ENCODE measurements around the gene CPLX3.
"Not testable (repeated sequence)": the region's sequence is repeated elsewhere in the genome, so short reads cannot be mapped to it uniquely, and the experiment has no call there.

Gene CPLX3, protein sequence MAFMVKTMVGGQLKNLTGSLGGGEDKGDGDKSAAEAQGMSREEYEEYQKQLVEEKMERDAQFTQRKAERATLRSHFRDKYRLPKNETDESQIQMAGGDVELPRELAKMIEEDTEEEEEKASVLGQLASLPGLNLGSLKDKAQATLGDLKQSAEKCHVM

DNA sequence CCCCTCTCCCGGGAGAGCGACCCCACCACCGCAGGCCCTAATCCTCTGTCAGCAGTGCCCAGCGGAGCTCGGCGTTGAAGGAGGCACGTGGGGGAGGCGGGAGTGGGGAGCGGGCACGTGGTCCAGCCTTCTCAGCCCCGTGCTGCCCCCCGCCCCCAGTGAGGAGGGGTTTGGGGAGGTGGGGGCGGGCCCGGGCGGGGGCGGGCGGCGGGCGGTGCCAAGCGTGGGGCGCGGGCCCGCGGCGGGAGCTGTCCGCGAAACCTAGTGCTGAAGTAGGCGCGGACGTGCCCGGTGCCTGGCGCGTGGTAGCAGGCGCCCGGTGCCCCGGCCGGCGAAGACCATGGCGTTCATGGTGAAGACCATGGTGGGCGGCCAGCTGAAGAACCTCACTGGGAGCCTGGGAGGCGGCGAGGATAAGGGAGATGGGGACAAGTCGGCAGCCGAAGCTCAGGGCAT lies at the start of gene CPLX3:
Gene CPLX3 (plus strand): TSS at position 264 of the 456 bp plus-strand sequence. CDS start 77 bp downstream, at position 341.
- DNase-seq = no peak

DNA sequence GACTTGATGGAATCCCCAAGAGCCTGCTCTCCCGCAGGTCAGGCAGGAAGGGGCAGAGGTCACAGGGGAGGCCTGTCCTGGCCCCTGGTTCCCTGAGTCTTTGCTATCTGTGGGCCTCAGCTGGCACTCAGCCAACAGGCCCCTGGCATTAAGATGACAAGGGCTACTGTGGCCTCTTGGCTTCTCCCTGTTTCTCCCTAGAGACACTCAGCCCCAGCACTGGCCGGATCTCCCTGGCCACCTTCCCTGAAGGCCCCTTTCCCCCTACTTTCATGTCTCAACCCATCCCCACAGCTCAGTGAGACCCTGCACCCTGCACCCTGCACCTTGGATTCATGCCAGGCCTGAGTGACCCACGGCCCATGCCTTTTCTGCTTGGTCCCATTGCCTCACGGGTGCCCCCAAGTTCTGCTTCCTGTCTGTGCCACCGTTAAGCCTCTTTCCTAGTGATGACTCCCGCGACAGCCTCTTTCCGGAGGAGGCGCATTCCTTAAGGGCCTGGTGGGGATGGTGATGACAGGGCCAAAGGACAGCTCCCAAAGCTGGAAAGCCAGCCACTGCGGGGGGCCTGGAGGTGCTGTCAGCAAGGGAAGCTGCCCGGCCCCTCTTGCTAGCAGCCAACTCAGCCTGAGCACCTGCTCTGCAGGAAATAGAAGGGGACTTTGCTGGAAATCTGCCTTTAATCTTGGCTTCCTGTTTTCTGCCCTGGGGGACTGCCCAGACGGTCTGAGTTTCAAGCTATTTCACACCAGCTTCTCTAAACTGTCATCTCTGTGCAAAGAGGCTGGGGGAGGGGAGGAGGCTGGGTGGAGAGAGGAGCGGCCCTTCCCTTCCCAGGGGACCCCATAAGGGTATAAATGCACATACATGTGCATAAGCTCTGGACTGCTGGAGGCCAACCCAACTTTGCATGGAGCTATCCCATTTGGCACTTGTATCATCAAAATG lies 49.3 kb upstream of the CPLX3 start:
- DNase-seq = peak; percentile 37

DNA sequence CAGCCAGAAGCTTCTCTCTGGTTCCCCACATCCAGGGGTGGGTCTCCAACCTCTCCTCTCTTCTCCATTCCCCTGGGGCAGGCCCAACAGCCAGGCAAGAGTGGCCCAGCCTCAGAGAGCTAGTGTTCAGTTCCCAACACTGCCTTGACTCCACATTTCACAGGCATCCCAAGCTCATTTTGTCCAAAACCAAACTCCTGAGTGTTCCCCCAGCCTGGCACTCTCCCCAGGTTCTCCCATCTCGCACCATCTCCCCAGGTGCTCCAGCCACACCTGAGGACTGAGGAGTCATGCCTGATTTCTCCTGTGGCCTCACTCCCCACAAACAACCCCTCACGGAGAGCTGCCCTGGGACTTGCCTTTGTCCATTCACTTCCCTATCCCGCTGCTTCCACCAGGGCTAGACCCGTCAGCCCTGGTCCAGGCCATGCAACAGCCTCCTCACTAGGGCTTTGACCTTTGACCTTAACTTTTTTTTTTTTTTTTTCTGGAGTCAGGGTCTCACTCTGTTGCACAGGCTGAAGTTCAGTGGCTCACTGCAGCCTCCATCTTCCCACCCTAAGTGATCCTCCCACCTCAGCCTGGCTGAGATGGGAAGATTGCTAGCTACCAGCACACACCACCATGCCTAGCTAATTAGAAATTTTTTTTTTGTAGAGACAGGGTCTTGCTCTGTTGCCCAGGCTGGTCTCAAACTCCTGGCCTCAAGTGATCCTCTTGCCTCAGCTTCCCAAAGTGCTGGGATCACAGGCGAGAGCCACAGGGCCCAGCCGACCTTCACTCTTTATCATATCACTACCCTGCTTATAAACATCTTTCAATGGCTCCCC lies 48.4 kb upstream of the CPLX3 start:
- no peak for DNase-seq

DNA sequence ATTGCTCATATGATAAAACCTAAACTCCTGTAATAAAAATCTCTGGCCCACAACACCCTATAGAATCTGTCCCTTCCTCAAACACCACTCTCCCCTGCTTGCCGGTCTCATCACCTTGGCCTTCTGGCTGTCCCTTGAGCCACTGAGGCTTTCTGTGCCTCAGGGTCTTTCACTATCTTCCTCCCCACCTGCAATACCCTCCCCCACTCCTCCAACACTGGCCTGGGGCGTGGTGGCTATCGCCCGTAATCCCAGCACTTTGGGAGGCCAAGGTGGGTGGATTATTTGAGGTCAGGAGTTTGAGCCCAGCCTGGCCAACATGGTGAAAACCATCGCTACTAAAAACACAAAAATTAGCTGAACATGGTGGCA lies 47.8 kb upstream of the CPLX3 start:
- DNase-seq = no peak

DNA sequence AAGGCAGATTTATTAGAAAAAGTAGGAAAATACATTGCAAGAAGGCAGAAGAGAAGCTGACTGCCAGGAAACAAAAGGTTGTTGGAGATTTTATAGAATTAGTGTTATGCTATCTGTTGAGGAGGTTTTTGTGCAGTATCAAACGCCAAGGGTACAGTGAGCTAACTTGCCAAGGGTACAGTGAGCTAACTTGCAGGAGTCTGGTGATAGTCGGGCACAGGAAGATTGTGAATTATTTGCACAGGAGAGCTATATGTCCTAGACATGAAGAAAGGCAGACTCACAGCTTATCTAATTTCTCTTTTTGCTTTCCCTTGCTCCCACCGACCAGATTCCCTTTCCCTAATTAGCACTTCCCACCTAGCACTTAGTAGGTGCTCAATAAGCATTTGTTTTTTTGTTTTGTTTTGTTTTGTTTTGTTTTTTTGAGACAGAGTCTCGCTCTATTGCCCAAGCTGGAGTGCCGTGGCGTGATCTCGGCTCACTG lies 47.2 kb upstream of the CPLX3 start:
- no peak for DNase-seq

DNA sequence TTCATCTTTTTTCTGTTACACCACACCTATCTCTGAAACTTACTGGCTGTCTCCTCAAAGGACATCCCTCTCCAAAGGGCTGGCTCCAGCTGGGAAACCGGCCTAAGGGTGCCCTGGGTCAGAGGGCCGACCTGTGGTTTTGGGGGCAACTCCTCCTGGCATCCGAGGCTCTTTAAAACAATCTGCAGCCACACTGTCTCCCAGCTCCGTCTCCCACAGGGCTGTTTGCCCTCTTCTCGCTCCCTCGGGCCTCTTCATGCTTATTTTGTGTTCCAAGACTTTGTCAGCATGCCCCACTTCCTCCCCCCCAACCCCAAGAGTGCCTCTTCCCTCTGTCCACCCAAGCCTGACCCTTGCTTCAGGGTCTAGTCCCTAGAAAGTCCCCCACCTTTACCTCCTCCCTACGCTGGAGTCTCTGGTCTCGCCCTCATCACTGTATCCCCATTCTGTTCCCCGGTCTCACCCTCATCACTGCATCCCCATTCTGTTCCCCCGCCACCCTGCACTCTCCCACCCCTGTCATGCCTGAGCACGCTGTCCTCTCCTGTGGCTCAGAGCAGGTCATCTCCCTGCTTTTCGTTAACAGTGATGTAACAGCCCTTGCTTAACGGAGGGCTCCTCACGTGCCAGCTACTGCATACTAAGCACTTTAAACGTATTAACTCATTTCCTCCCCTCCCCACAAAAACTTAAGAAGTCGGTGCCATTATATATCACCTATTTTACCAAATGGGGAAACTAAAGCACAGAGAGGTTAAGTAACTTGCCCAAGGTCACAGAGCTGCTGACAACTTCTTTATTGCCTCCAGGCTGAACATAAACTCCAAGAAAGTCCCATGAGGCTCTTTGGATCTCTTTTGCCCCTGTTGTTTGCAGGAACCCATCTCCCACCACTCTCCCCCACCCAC lies 45.6 kb upstream of the CPLX3 start:
- DNase-seq = no peak

DNA sequence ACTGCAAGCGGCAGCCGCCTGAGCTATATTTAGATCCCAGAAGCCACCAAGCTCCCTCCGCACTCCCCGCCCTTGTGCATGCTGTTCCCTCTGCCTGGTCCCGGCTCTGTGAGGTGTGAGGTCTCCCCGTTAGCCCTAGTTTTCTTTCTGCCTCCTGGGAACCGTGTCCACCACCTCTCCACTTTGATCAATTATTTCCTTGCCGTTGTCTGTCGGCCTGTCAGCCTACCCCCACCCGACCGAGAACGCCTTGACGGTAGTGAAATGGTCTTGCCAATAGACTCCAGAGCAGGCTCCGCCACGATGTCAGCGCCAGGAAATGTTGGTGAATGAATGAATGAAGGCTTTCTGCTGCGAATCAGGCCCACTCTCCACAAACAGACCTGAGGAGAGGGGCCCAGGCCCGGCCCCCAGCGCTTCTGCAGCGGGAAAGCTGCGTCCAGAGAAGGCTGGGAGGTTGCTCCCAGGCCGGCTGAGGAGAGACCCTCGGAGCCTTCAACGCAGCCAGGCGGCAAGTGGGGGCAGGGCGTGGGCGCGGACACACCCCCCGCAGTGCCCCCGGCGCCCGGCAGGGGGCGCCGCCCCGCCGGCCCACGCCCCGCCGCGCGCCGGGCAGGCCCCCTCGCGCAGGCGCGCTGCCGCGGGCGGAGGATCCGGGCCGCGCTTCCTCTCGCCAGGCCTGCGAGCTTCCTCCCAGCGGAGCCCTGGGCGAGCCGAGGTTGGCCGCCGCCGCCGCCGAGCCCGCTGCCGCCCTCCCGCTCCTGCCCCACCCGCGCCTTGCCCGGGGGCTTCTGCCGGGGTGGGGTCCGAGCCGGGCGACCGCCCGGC lies 44.8 kb upstream of the CPLX3 start, which contains the start of gene CSK:
Gene CSK (plus strand): TSS at position 650 of the 828 bp plus-strand sequence. CDS start 16,218 bp downstream, outside the sequence.
- DNase-seq = peak; percentile 69

DNA sequence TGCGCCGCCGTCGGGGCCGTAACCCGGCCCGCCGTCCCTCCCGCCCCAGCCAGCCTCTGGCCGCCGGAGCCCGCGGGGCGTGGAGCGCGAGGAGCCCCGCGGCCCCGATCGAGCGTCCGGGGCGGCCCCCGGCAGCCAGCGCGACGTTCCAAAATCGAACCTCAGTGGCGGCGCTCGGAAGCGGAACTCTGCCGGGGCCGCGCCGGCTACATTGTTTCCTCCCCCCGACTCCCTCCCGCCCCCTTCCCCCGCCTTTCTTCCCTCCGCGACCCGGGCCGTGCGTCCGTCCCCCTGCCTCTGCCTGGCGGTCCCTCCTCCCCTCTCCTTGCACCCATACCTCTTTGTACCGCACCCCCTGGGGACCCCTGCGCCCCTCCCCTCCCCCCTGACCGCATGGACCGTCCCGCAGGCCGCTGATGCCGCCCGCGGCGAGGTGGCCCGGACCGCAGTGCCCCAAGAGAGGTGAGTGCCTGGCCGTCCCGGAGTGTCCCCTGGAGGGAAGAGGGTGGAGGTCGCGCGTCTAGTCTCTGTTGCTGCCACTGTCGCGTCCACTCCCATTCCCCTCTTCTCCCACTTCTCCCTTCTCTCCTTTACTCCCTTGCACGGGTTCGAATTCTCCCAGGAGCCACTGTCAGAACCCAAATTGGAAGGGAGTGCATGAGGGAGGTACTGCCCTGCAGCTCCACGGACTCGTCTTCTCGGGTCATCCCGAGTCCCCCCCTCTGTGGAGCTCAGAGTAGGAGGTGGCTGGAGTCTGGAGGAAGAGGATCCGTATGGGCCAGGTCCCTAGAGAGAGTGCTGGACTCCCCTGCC lies 44.0 kb upstream of the CPLX3 start:
- peak; percentile 42 for DNase-seq

DNA sequence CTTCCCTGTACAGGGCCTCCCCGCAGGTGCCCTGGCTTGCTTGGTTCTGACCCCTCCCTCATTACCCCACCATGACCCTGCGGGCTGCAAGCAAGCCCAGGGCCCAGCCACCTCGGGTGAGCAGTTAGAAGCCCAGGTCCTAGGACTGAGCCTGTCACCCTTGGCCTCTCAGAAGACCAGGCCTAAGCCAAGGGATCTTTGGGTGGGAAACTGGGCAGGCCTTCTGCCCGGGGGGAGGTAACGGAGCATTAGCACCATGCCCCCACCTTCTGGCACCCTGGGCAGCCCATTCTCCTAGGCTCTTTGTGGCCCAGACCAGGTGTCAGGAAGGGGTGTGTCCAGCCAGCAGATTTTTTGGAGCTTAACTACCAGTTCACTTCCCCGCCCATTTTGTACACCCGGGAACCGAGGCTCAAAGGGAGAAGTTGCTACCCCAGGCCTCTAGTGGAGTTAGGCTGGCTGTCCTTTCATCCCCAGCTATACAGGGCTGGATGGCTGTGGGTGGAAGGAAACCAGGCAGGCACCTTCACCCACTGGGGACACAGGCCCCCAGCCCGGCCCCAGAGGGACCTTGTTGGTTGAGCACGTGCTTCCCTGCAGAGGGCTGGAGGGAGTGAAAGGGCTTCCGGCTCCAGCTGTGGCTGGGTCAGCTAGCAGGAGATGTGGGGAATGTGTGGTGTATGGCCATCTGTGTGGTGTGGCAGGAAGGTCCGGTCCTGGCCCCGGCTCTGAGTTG lies 43.2 kb upstream of the CPLX3 start:
- no peak for DNase-seq

DNA sequence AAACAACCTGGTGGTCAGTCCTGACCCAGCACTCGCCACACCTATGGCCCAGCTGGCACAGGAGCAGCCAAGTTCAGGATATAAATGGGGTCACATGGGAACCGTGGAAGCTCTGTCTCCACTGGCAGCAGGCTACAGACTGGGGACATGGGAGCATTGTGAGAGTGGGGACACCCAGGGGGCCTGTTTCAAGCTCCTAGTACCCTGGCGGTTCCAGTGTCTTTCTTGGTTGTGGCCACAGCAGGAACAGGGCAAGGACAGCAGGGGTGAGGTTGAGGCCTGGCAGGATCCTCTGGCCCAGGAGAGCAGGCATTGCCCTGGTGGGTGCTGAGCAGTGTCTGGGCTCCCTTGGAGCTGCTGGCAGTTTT lies 42.6 kb upstream of the CPLX3 start:
- no peak for DNase-seq

DNA sequence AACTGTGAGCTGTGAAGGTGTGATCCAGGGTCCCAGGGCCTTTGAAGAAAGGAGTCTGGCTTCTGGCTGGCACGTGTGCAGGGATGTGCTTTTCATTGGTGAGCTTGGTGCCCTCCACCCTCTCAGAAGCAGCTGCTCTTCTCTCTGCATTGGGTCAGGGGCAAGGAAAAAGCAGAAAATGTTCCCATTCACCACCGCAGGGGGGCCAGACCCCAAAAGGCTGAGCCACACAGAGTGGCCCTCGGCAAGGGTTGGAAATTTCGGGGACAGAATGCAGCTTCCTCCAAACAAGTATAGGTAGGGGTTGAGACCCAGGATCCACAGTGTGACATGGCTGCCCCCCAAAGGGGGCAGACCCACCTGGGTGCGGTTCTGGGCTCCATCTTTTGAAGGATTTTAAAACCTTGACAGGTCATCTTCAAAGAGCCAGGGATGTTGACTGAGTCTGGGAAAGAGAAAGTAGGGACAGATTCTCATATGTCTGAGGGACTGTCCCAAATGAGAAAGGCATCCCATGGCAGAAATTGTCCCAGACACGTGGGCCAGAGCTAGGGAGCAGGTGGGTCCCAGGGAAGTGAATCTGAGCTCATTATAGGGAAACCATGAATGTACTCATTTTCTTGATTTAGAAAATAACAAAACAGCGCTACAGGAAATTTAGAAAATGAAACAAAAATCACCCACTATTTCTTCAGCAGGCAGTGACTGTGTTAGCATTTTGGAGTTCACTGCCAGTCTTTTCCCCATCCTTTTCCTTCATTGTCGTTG lies 41.8 kb upstream of the CPLX3 start:
- no peak for DNase-seq

DNA sequence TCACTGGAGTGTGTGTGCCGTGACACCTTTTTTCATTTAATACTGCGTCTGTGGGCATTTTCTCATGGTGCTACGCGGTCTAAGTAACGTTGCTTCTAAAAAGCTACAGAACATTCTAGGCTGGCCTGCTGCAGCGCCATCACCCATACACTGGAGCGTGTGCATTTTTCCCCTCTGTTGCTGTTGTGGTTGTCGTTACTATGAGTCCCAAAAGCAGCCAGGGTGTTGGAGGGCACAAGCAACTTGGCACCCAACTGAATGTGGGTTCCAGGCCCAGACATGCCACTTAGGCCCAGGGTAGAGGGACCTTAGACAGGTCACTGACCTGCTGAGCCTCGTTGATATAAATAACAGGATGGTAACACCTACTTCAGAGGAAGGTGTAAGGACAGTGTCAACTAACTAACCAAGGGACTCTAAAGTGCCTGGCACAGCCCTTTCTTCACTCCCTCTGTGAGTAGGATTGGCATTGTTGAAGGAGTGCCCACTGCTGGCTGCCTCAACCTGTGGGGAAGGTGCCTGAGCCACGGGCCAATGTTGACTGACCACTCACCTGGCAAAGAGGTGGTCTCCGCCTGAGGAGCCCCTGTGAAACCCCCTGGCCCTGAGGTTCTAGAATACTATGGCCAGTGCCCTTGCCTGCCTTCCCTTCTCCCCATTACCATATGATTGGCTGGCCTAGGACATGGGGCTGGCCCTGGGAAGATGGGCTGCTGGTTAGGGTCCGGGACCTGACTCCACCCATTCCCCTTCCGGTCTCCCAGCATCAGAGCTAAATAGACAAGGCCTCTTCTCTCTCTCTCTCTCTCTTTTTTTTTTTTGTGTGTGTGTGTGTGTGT lies 41.0 kb upstream of the CPLX3 start:
- DNase-seq = no peak

DNA sequence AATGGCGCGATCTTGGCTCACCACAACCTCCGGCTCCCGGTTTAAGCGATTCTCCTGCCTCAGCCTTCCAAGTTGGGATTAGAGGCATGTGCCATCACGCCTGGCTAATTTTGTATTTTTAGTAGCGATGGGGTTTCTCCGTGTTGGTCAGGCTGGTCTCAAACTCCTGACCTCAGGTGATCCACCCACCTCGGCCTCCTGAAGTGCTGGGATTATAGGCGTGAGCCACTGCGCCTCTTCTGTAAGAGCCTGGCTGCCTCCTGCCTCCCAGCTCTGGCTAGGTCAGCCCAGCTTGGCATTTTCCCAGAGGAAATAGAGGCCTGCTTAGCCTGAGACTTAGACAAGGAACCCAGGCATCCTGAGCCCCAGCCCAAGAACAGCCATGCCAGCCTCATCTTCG lies 40.3 kb upstream of the CPLX3 start:
- DNase-seq = not testable (repeated sequence)

DNA sequence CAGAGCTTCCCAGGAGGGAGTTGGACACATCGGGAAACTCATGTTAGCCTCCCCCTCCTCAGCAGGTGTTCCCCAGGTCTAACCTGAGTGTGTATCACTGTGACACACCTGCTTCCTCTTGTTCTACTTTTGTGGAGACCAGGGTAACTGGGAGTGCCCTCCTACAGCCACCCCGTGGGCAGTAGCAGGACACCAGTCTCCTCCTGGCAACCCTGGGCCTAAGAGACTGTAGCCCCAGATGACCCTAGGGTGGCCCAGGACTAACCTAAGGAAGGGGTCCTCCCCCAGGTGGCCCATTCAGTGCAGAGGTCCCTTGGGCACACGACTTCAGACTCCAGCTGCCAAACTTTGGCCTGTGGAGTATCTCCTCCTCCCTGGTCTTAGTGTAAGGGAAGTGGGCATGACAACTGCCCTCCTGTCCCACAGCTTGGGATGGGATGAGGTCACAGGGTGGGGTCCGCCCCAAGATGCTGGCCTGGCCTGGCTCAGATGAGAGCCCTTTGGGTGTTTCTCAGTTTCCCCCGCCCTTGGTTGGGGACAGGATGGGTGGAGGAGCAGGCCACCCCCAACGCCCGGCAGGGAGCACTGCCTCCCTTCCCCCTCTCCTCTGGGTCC lies 39.8 kb upstream of the CPLX3 start:
- no peak for DNase-seq

DNA sequence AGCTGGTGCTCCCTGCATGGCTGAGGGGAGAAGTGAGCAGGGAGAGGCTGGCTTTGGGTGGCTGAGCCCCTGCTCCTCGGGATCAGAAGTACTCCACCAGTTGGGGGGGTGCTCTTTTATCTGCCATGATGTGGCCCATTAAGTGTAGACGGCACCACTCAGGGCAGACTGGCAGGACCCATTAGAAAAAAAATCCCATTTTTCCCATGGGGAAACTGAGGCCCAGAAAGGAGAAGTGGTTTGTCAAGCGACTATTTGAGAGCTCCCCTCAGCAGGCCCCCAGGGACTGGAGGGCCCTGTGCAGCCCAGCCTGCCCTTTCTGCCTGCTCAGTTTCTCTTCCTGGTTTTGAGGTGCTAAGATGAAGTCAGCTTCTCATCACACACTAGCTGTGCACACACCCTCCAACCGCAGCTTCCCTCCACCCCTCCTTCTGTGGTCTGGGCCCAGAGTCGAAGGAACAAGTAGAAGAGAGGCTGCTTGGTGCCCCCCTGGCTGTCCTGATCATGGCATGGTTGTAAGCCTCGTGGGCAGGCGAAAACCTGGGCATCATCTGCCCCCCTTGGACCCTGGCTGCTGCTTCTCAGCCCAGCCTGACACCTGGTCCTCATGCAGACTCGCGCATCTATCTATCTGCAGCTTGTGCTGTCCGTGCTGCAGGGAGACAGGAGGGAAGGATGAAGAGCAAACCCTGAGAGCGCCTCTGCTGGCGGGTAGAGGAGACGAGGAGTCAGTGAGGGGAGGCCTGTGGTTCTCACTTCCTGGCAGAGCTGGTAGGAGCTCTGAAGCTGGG lies 39.0 kb upstream of the CPLX3 start:
- DNase-seq = peak; percentile 76

DNA sequence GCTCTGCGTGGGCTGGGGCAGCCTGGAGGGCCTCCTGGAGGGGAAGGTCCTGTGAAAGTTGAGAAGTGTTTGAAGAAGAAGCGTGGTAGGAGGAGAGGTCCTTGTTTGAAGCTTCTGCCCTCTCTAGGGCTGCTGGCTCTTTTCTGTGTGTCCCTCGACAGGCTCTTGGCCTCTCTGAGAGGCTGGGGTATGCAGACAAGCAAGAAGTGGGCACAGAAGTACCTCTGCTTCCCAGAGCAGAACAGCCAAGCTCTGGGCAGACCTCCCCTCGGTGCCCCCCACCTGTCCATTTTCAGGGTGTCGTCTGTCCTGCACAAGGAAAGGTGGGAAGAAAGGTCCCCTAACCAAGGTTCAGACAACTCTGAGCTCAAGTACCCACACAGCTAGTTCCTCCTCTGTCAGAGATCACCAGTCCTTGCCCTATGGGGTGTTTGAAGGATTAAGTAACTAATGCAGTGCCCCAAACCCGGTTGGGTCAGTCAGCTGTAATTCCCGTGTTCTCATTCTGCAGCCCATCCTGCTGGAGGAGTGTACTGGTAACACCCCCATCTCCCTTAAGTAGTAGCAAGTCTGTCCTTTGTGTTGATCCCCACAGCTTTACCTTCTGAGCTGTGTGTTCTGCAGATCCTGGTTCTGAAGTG lies 38.3 kb upstream of the CPLX3 start:
- DNase-seq = no peak
